Epithelial cell of proximal tubule (primary cell): ENCODE measurements around the gene SLC6A15. TPM values are rescaled to one million over a fixed set of nuclear protein-coding genes. Genes with fewer than 3 reads are reported as not detected.

ENCODE experiments used
- DNase-seq: peaks from one replicate; pipeline ENCODE4 v3.0.0-alpha.2; 2011; ENCODE audit warnings: low read depth
- H3K4me3 ChIP-seq: 2 replicates; pipeline ENCODE4 v1.5.1; 2011; ENCODE audit warnings: low read depth, mild to moderate bottlenecking, low read length
- total RNA-seq: library from RNA; depleted of rRNA; stranded (reverse); fragments of >200 nt; gene quantifications from 2 replicates; pipeline ENCODE4 v1.2.3, GENCODE V29; 2015
- TF ChIP-seq, protein P1 (sequence below): conservative IDR thresholded peaks from 2 replicates; pipeline ENCODE4 v1.5.1; 2012; ENCODE audit warnings: low read depth, mild to moderate bottlenecking, low read length

The SLC6A15 gene
- total RNA-seq = 1.4 and 2.3 TPM in 2 replicates

DNA sequence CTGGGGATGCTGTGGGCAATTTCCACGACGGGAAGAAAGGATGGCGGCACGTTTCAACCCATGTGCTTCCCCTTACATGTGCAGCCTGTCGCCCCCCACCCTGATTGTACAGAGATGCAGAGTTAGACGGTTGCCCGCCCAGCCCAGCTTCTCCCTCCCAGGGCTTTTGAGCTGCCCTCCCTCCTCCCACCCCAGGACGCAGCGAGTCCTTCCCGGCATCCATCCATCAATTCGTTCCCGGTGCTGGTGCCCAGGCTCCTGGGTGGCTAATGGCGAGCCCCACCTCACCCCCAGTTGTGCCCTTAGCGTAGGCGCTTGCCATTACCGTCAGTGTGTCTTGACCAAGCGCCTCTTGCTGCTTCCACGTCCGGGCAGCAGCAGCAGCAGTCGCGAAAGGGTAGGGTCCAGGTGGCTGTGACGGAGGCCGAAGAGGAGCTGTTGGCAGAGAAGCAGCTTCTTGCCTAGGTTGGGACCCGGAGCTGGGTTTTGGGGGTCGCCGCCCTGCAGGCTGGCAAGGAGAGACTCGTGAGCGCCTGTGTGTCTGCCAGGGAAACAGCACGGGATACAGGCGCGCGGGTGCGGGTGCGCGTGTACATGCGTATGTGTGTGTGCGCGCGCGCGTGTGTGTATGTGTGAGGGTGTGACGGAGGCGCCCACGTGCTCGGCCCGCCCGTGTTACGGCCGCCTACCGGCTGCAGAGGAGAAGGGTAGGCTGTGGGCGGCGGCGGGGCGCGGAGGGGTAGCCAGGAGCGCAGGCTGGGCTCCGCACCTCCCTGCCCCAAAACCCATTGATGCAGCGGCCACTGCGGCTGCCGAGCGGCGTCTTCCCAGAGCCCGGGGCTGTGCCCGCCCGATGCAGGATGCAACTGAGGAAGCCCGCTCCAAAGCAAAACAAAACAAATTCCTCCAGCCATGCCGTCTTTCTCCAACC is at the start of gene SLC6A15:
Gene SLC6A15 (minus strand): TSS at position 602 of the 931 bp plus-strand sequence. CDS start 20,679 bp downstream, outside the sequence.
- TF ChIP-seq, protein P1, sequence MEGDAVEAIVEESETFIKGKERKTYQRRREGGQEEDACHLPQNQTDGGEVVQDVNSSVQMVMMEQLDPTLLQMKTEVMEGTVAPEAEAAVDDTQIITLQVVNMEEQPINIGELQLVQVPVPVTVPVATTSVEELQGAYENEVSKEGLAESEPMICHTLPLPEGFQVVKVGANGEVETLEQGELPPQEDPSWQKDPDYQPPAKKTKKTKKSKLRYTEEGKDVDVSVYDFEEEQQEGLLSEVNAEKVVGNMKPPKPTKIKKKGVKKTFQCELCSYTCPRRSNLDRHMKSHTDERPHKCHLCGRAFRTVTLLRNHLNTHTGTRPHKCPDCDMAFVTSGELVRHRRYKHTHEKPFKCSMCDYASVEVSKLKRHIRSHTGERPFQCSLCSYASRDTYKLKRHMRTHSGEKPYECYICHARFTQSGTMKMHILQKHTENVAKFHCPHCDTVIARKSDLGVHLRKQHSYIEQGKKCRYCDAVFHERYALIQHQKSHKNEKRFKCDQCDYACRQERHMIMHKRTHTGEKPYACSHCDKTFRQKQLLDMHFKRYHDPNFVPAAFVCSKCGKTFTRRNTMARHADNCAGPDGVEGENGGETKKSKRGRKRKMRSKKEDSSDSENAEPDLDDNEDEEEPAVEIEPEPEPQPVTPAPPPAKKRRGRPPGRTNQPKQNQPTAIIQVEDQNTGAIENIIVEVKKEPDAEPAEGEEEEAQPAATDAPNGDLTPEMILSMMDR = peak; percentile 35
- DNase-seq = no peak
- peak within 1 kb of the TSS; percentile 59 for H3K4me3 ChIP-seq

GRCh38 chr12:84960918-84961317 is 48.3 kb upstream of the SLC6A15 start:
- TF ChIP-seq, protein P1 = no peak
- no peak for DNase-seq
- no peak overlapping the region for H3K4me3 ChIP-seq

- no peak overlapping the region for H3K4me3 ChIP-seq
- no peak for DNase-seq
- TF ChIP-seq, protein P1 = no peak
These were observed 42.7 kb upstream of the SLC6A15 start for GRCh38 chr12:84955298-84955697.

GRCh38 chr12:84954415-84954814 is 41.8 kb upstream of the SLC6A15 start:
- no peak for DNase-seq
- TF ChIP-seq, protein P1 = no peak
- no peak overlapping the region for H3K4me3 ChIP-seq

DNA sequence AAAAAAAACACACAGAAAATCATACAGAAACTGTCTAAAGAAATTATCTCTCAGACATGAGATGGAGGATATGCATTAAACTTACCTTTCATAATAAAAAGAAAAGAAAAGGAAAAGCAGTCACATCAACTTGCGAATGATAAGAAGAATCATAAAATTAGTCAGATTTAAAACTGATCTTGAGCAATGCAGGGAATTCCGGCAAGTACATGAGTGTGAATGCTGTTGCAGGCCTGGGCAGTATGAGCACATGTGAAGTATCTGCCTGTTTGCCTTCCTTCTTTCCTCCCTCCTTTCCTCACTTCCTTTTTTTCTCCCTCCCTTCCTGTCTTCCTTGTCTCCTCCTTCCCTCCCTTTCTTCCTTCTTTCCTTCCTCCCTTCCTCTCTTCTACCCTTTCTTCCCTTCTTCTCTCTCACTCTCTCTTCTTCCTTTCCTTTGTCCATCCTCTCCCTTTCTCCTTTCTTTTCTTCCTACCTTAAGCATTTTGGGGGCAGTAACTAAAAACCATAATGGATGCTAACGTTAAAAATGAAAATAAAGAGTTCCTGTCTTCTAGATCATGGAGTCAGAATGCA is 38.5 kb upstream of the SLC6A15 start:
- TF ChIP-seq, protein P1 = no peak
- no peak overlapping the region for H3K4me3 ChIP-seq
- DNase-seq = no peak

- DNase-seq = no peak
- TF ChIP-seq, protein P1 = no peak
- H3K4me3 ChIP-seq = no peak overlapping the region
These were observed 34.2 kb upstream of the SLC6A15 start for GRCh38 chr12:84946753-84947152.

- H3K4me3 ChIP-seq = no peak overlapping the region
- DNase-seq = no peak
- TF ChIP-seq, protein P1 = no peak
These were observed 24.8 kb upstream of the SLC6A15 start for GRCh38 chr12:84937415-84937814.
